Measurements from ENCODE around the gene KHK.

Gene KHK

GRCh38 chr2:27121906-27122305 lies 35.3 kb downstream of the KHK start:
- no peak for TF ChIP-seq EZH2 (IDR thresholded peaks at IDR 0.05; ENCODE audit: borderline replicate concordance, low read length)
- no peak for TF ChIP-seq CTCF (IDR thresholded peaks at IDR 0.05; ENCODE audit: low read length)
- no peaks in the 10 kb centered on the region for H3F3A ChIP-seq (ENCODE audit: insufficient read depth, low read length)
- H3K9me3 ChIP-seq (ENCODE audit: low read length), result no peaks in the 10 kb centered on the region
- H3K9me2 ChIP-seq (ENCODE audit: low read depth, low read length), result no peaks in the 10 kb centered on the region
- H3K79me2 ChIP-seq (ENCODE audit: insufficient read depth, low read length), result no peaks in the 10 kb centered on the region
- H3K4me2 ChIP-seq (ENCODE audit: low read length), result no peak overlapping the region
- H3K9ac ChIP-seq (ENCODE audit: low read length), result no peak overlapping the region
- H3K4me1 ChIP-seq (ENCODE audit: insufficient read depth, low read length, severe bottlenecking), result peaks cover 26% of the 10 kb centered on the region
- H4K20me1 ChIP-seq (ENCODE audit: insufficient read depth, low read length), result no peaks in the 10 kb centered on the region
- no peaks in the 10 kb centered on the region for H3K36me3 ChIP-seq (ENCODE audit: insufficient read depth, low read length)
- no peak overlapping the region for H2AFZ ChIP-seq (ENCODE audit: low read length)
- no peak overlapping the region for H3K4me3 ChIP-seq (ENCODE audit: low read depth, low read length, poor library complexity, severe bottlenecking)
- no peak overlapping the region for H3K27ac ChIP-seq (ENCODE audit: low read depth, low read length, poor library complexity, severe bottlenecking)
- H3K27me3 ChIP-seq (ENCODE audit: insufficient read depth, low read length), result no peaks in the 10 kb centered on the region

GRCh38 chr2:27122791-27123190 lies 36.2 kb downstream of the KHK start:
- H3K27ac ChIP-seq (ENCODE audit: low read depth, low read length, poor library complexity, severe bottlenecking), result no peak overlapping the region
- H3K27me3 ChIP-seq (ENCODE audit: insufficient read depth, low read length), result no peaks in the 10 kb centered on the region
- TF ChIP-seq EZH2 (IDR thresholded peaks at IDR 0.05; ENCODE audit: borderline replicate concordance, low read length), result no peak
- no peak for TF ChIP-seq CTCF (IDR thresholded peaks at IDR 0.05; ENCODE audit: low read length)
- peak overlapping the region; percentile 67; the same call in 1 of the 2 replicates for H3K4me2 ChIP-seq (ENCODE audit: low read length)
- H3K9me2 ChIP-seq (ENCODE audit: low read depth, low read length), result no peaks in the 10 kb centered on the region
- H3K36me3 ChIP-seq (ENCODE audit: insufficient read depth, low read length), result no peaks in the 10 kb centered on the region
- no peaks in the 10 kb centered on the region for H4K20me1 ChIP-seq (ENCODE audit: insufficient read depth, low read length)
- H3K9me3 ChIP-seq (ENCODE audit: low read length), result no peaks in the 10 kb centered on the region
- no peak overlapping the region for H3K9ac ChIP-seq (ENCODE audit: low read length)
- H3K4me3 ChIP-seq (ENCODE audit: low read depth, low read length, poor library complexity, severe bottlenecking), result peak overlapping the region; percentile 60
- H3K79me2 ChIP-seq (ENCODE audit: insufficient read depth, low read length), result no peaks in the 10 kb centered on the region
- H2AFZ ChIP-seq (ENCODE audit: low read length), result no peak overlapping the region
- H3F3A ChIP-seq (ENCODE audit: insufficient read depth, low read length), result no peaks in the 10 kb centered on the region
- H3K4me1 ChIP-seq (ENCODE audit: insufficient read depth, low read length, severe bottlenecking), result peaks cover 25% of the 10 kb centered on the region

- Histone ChIP-seq H3K27me3 (ENCODE audit: insufficient read depth, low read length) (no peaks in the 10 kb centered on the region), H2AFZ (ENCODE audit: low read length) (peak within 1 kb of the TSS; percentile 67; the same call in 1 of the 2 replicates)
- TF ChIP-seq CTCF (IDR thresholded peaks at IDR 0.05; ENCODE audit: low read length) (no peak), EZH2 (IDR thresholded peaks at IDR 0.05; ENCODE audit: borderline replicate concordance, low read length) (no peak)
Observed at GRCh38 chr2:27123302-27124150, 37.0 kb downstream of the KHK start, which contains the start of gene ABHD1. TSS of gene ABHD1 (plus strand) at chr2:27123815. CDS start at chr2:27123949, 134 bp downstream.

More at GRCh38 chr2:27123302-27124150, 37.0 kb downstream of the KHK start, which contains the start of gene ABHD1:
- Histone ChIP-seq H3K9me2 (ENCODE audit: low read depth, low read length) (no peaks in the 10 kb centered on the region), H3K36me3 (ENCODE audit: insufficient read depth, low read length) (no peaks in the 10 kb centered on the region), H3K79me2 (ENCODE audit: insufficient read depth, low read length) (no peaks in the 10 kb centered on the region), H3K4me3 (ENCODE audit: low read depth, low read length, poor library complexity, severe bottlenecking) (peak within 1 kb of the TSS; percentile 60), H3K9me3 (ENCODE audit: low read length) (no peaks in the 10 kb centered on the region), H3K4me2 (ENCODE audit: low read length) (peak within 1 kb of the TSS; percentile 67), H3K4me1 (ENCODE audit: insufficient read depth, low read length, severe bottlenecking) (peaks cover 17% of the 10 kb centered on the region), H3K27ac (ENCODE audit: low read depth, low read length, poor library complexity, severe bottlenecking) (no peak within 1 kb of the TSS), H4K20me1 (ENCODE audit: insufficient read depth, low read length) (no peaks in the 10 kb centered on the region), H3F3A (ENCODE audit: insufficient read depth, low read length) (no peaks in the 10 kb centered on the region), H3K9ac (ENCODE audit: low read length) (peak within 1 kb of the TSS; percentile 35; the same call in 1 of the 2 replicates)

Data from OCI-LY1 (cell line).